MCF 10A (cell line): Measurements from ENCODE around the gene ZNF740. TPM values are rescaled to one million over a fixed set of nuclear protein-coding genes. Genes with fewer than 3 reads are reported as not detected.

Experiments used
- BruUV-seq: library from RNA; stranded (reverse); fragments of 400-500 nt; replicated peaks from 2 replicates; lab custom pipeline; 2021; lab: Mats Ljungman, UMichigan
- CTCF ChIA-PET: fragments of 300-600 bp; sonication (Branson Sonifier 250); formaldehyde crosslinking; extraction: SDS; loops from one replicate; lab custom pipeline; 2021; ENCODE audit warnings: antibody characterized with exemption, inconsistent platforms; lab: Yijun Ruan, JAX
- POLR2A ChIA-PET: fragments of 300-600, 350-650 bp; sonication (Branson Sonifier 250); formaldehyde crosslinking; extraction: SDS; loops from one replicate; lab custom pipeline; 2020; ENCODE audit warnings: antibody characterized with exemption, inconsistent platforms; lab: Yijun Ruan, JAX
- DNase-seq: peaks from one replicate; pipeline ENCODE4 v3.0.0-alpha.2; 2018; ENCODE audit not compliant: unreplicated experiment
- H3K27ac Mint-ChIP-seq: one replicate; pipeline ENCODE4 v1.8.0; 2022; ENCODE audit warnings: mild to moderate bottlenecking, low read depth, mixed read lengths; ENCODE audit not compliant: unreplicated experiment
- H3K27me3 Mint-ChIP-seq: one replicate; pipeline ENCODE4 v1.8.0; 2022; ENCODE audit warnings: mixed read lengths; ENCODE audit not compliant: insufficient read depth, unreplicated experiment
- H3K36me3 Mint-ChIP-seq: one replicate; pipeline ENCODE4 v1.8.0; 2022; ENCODE audit warnings: mild to moderate bottlenecking, moderate library complexity, mixed read lengths; ENCODE audit not compliant: insufficient read depth, unreplicated experiment
- H3K4me1 Mint-ChIP-seq: one replicate; pipeline ENCODE4 v1.8.0; 2022; ENCODE audit warnings: mixed read lengths; ENCODE audit not compliant: insufficient read depth, unreplicated experiment
- H3K4me3 Mint-ChIP-seq: one replicate; pipeline ENCODE4 v1.8.0; 2022; ENCODE audit warnings: mild to moderate bottlenecking, moderate library complexity, mixed read lengths; ENCODE audit not compliant: unreplicated experiment
- H3K9me3 Mint-ChIP-seq: one replicate; pipeline ENCODE4 v1.8.0; 2022; ENCODE audit warnings: mixed read lengths; ENCODE audit not compliant: unreplicated experiment
- intact Hi-C: fragments of 100-400 bp; cut with micrococcal nuclease; formaldehyde crosslinking; loops from 2 replicates; pipeline ENCODE4 v1.14.1; 2022
- total RNA-seq: library from RNA; stranded (reverse); gene quantifications from 2 replicates; pipeline ENCODE4 v1.2.3, GENCODE V29; 2022
- TF ChIP-seq, protein P1 (sequence below): fragments of 200-600 bp; IDR thresholded peaks from one replicate; pipeline ENCODE4 v1.8.0; 2022; ENCODE audit warnings: antibody characterized with exemption, mild to moderate bottlenecking; ENCODE audit not compliant: unreplicated experiment

The ZNF740 gene
- total RNA-seq, 1 experiment from 2014 or later: 36.2 TPM

DNA sequence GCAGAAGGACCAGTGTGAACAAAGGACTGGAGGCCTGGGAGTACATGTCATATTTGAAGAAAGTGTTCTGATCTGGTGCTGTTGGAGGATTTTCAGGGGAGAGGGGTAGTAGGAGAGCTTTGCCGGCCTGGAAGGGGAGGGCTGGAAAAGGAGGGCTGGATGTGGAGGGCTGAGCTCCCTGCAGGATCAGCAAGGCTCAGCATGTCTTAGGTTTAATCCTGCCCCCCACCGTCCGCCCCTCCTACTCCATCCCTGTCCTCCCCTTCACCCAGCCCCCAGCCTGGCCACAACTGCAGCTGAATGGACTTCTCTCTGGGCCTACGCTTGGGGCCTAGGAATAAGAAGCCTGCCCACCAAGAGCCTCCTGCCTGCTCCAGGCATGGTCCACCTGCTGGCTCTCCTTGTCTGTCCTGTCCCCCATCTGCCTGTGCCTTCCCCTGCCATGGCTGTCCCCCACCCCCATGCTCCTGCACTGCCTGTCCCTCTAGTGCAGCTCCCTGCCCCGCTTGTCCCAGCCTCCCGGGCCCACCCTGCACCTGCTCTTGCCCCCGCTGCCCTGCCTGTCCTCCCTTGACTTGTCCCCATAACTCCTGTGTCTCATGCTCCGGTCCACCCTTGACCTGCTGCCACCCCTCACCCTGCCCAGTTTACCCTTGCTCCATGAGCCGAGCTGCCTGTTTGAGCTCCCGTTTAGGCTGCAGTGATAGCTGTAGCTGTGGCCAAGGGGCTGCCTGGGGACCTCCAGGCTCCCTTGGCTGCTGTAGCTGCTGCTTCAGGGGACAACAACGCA, 61.3 kb downstream of the ZNF740 start:
- POLR2A ChIA-PET: interaction anchor here (1.1 kb wide), 1 partner anchor 9 kb away, joined by 4 read pairs; no protein-coding TSS in a partner anchor
- no peak overlapping the region for H3K27ac Mint-ChIP-seq

DNA sequence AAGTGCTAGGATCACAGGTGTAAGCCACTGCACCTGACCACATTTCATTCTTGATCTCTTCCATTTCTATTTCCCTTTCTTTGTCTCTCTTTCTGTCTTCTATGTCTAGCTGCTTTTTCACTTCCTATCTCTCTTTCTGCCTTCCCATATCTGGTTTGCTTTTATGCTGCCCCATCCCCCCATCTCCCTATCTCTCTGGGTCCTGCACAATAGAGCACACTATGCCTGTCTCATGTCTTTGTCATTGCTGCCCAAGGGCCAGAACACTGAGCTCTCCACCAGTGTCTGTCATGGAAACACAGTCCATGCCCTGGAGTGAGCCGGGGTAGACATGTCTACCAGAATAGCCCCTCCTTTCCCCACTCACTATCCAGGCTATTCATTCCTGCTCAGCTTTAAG, 63.8 kb downstream of the ZNF740 start:
- POLR2A ChIA-PET: interaction anchor here (0.6 to 2.3 kb wide), 5 partner anchors 11 to 135 kb away, joined by 3 to 5 read pairs (median 3); no protein-coding TSS in a partner anchor

More for the DNA sequence above, 61.3 kb downstream of the ZNF740 start:
- H3K36me3 Mint-ChIP-seq: no peaks in the 10 kb centered on the region
- DNase-seq: no peak
- TF ChIP-seq, protein P1, sequence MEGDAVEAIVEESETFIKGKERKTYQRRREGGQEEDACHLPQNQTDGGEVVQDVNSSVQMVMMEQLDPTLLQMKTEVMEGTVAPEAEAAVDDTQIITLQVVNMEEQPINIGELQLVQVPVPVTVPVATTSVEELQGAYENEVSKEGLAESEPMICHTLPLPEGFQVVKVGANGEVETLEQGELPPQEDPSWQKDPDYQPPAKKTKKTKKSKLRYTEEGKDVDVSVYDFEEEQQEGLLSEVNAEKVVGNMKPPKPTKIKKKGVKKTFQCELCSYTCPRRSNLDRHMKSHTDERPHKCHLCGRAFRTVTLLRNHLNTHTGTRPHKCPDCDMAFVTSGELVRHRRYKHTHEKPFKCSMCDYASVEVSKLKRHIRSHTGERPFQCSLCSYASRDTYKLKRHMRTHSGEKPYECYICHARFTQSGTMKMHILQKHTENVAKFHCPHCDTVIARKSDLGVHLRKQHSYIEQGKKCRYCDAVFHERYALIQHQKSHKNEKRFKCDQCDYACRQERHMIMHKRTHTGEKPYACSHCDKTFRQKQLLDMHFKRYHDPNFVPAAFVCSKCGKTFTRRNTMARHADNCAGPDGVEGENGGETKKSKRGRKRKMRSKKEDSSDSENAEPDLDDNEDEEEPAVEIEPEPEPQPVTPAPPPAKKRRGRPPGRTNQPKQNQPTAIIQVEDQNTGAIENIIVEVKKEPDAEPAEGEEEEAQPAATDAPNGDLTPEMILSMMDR: no peak
- CTCF ChIA-PET: interaction anchor here (0.6 to 2.5 kb wide), 9 partner anchors 9 to 47 kb away, joined by 3 to 11 read pairs (median 4); partner anchors contain the start of gene ESPL1
- no TSS peak for BruUV-seq
- H3K4me3 Mint-ChIP-seq: no peak overlapping the region
- H3K9me3 Mint-ChIP-seq: no peaks in the 10 kb centered on the region
- peaks cover under 1% of the 10 kb centered on the region for H3K4me1 Mint-ChIP-seq
- intact Hi-C loops: no loop called here
- peaks cover 35% of the 10 kb centered on the region for H3K27me3 Mint-ChIP-seq

More for the DNA sequence above, 63.8 kb downstream of the ZNF740 start:
- intact Hi-C loops: no loop called here
- no TSS peak for BruUV-seq
- CTCF ChIA-PET: interaction anchor here (0.7 to 1.2 kb wide), 3 partner anchors 31 to 178 kb away, joined by 3 to 4 read pairs (median 4); no protein-coding TSS in a partner anchor
- Mint-ChIP-seq H3K27ac (no peak overlapping the region), H3K36me3 (no peaks in the 10 kb centered on the region), H3K4me1 (no peaks in the 10 kb centered on the region), H3K4me3 (no peak overlapping the region), H3K27me3 (peaks cover 35% of the 10 kb centered on the region), H3K9me3 (no peaks in the 10 kb centered on the region)
- TF ChIP-seq, protein P1: no peak
- DNase-seq: no peak

Other genes with a start within 250 kb of the ZNF740 start
- gene KRT18, start 231.6 kb upstream of the ZNF740 start, total RNA-seq: 659 and 662 TPM in 2 replicates
- 580 and 658 TPM in 2 replicates for gene EIF4B, start 174.3 kb upstream of the ZNF740 start, total RNA-seq
- gene TNS2, start 130.7 kb upstream of the ZNF740 start, total RNA-seq: 22.3 and 26.3 TPM in 2 replicates
- 35.2 and 39.9 TPM in 2 replicates for gene SPRYD3, start 101.3 kb upstream of the ZNF740 start, total RNA-seq
- gene IGFBP6, start 83.1 kb upstream of the ZNF740 start, total RNA-seq: 6.4 and 12.0 TPM in 2 replicates
- gene SOAT2, start 77.2 kb upstream of the ZNF740 start, total RNA-seq: not detected in 2 replicates
- 22.7 and 30.8 TPM in 2 replicates for gene CSAD, start 203 bp downstream of the ZNF740 start, total RNA-seq
- 1.0 and 1.1 TPM in 2 replicates for gene ITGB7, start 26.5 kb downstream of the ZNF740 start, total RNA-seq
- gene RARG, start 51.5 kb downstream of the ZNF740 start, total RNA-seq: 30.9 and 43.7 TPM in 2 replicates
- 9.8 and 12.1 TPM in 2 replicates for gene ESPL1, start 87.6 kb downstream of the ZNF740 start, total RNA-seq
- 205 and 229 TPM in 2 replicates for gene PFDN5, start 114.8 kb downstream of the ZNF740 start, total RNA-seq
- 79.8 and 80.9 TPM in 2 replicates for gene MYG1, start 119.0 kb downstream of the ZNF740 start, total RNA-seq
- gene AAAS, start 140.9 kb downstream of the ZNF740 start, total RNA-seq: 52.7 and 60.5 TPM in 2 replicates
- gene SP7, start 155.6 kb downstream of the ZNF740 start, total RNA-seq: not detected in 2 replicates
- 72.9 and 76.6 TPM in 2 replicates for gene SP1, start 199.5 kb downstream of the ZNF740 start, total RNA-seq
- not detected in 2 replicates for gene AMHR2, start 243.1 kb downstream of the ZNF740 start, total RNA-seq